ENCODE measurements around the gene GSDMA. TPM values are rescaled to one million over a fixed set of nuclear protein-coding genes. Genes with fewer than 3 reads are reported as not detected.

GSDMA gene
- total RNA-seq, 2 donors from 2014 or later: 1.2 TPM; not detected in 1

GRCh38 chr17:39926135-39926587 lies 36.6 kb upstream of the GSDMA start:
- no peaks in the 10 kb centered on the region for H3K9me3 ChIP-seq
- TF ChIP-seq CTCF (IDR thresholded peaks at IDR 0.05): no peak
- no peak for TF ChIP-seq POLR2A (IDR thresholded peaks at IDR 0.05)
- TF ChIP-seq POLR2AphosphoS5 (IDR thresholded peaks at IDR 0.05): no peak
- peaks cover 3 to 24% of the 10 kb centered on the region in 2 donors for H3K36me3 ChIP-seq
- no peak for DNase-seq (ENCODE audit: low spot score)
- H3K4me1 ChIP-seq (replicated peaks): peaks cover 3% of the 10 kb centered on the region
- peak overlapping the region; percentile 87 to 90 for H3K4me3 ChIP-seq
- no peaks in the 10 kb centered on the region for H3K27me3 ChIP-seq (replicated peaks; ENCODE audit: insufficient read depth)
- WGBS: 31% methylated on average over 4 of the region's 4 CpGs
- H3K27ac ChIP-seq: no peak overlapping the region
- intact Hi-C loops (cut with DNase I): loop anchor here (2.0 kb wide), 1 partner anchor 55 kb away; the partner anchor contains the start of gene PSMD3

GRCh38 chr17:39926588-39927100 lies 36.2 kb upstream of the GSDMA start:
- Histone ChIP-seq H3K27me3 (replicated peaks; ENCODE audit: insufficient read depth) (no peaks in the 10 kb centered on the region), H3K4me3 (peak overlapping the region; percentile 87 to 90), H3K9me3 (no peaks in the 10 kb centered on the region), H3K4me1 (replicated peaks) (peaks cover 3% of the 10 kb centered on the region), H3K36me3 (peaks cover 3 to 21% of the 10 kb centered on the region in 2 donors), H3K27ac (peak overlapping the region; percentile 79 to 90)
- DNase-seq (ENCODE audit: low spot score): no peak
- TF ChIP-seq POLR2AphosphoS5 (IDR thresholded peaks at IDR 0.05) (no peak), POLR2A (IDR thresholded peaks at IDR 0.05) (no peak), CTCF (IDR thresholded peaks at IDR 0.05) (no peak)
- WGBS: 2% methylated on average over 15 of the region's 15 CpGs
- intact Hi-C loops (cut with DNase I): loop anchor here (2.0 kb wide), 1 partner anchor 54 kb away; the partner anchor contains the start of gene PSMD3

GRCh38 chr17:39927101-39927928 lies 35.5 kb upstream of the GSDMA start, which contains the start of the genes LRRC3C and ORMDL3:
TSS of gene LRRC3C (plus strand) at chr17:39927732. CDS start at chr17:39941524, 13,792 bp downstream.
TSS of gene ORMDL3 (minus strand) at chr17:39927601. CDS start at chr17:39924203, 3,398 bp downstream.
- Histone ChIP-seq H3K4me1 (replicated peaks) (peaks cover 3% of the 10 kb centered on the region), H3K27ac (peak within 1 kb of the TSS; percentile 79 to 90), H3K4me3 (peak within 1 kb of the TSS; percentile 87 to 90), H3K27me3 (replicated peaks; ENCODE audit: insufficient read depth) (no peaks in the 10 kb centered on the region), H3K9me3 (no peaks in the 10 kb centered on the region), H3K36me3 (peaks cover 3 to 14% of the 10 kb centered on the region in 2 donors)
- TF ChIP-seq CTCF (IDR thresholded peaks at IDR 0.05): peak in 1 of 4 experiments; percentile 17
- peak; percentile 75 for TF ChIP-seq POLR2A (IDR thresholded peaks at IDR 0.05)
- TF ChIP-seq POLR2AphosphoS5 (IDR thresholded peaks at IDR 0.05): peak; percentile 100
- intact Hi-C loops (cut with DNase I): loop anchor here (2.0 kb wide), 1 partner anchor 53 kb away; the partner anchor contains the start of gene PSMD3
- DNase-seq (ENCODE audit: low spot score): peak; percentile 92
- under 1% methylated on average over 72 of the region's 72 CpGs for WGBS

- TF ChIP-seq CTCF (IDR thresholded peaks at IDR 0.05): no peak
- no peak for TF ChIP-seq POLR2AphosphoS5 (IDR thresholded peaks at IDR 0.05)
- no peak for TF ChIP-seq POLR2A (IDR thresholded peaks at IDR 0.05)
- Histone ChIP-seq H3K4me3 (peak overlapping the region; percentile 87 to 90), H3K36me3 (peaks cover 0 to 6% of the 10 kb centered on the region in 2 donors), H3K4me1 (replicated peaks) (peaks cover 3% of the 10 kb centered on the region), H3K27me3 (replicated peaks; ENCODE audit: insufficient read depth) (no peaks in the 10 kb centered on the region), H3K27ac (peak overlapping the region; percentile 79 to 90), H3K9me3 (no peaks in the 10 kb centered on the region)
- intact Hi-C loops (cut with DNase I): loop anchor here (2.0 kb wide), 1 partner anchor 53 kb away; the partner anchor contains the start of gene PSMD3
- peak; percentile 34 for DNase-seq (ENCODE audit: low spot score)
- WGBS: 21% methylated on average over 17 of the region's 17 CpGs
These were observed 34.6 kb upstream of the GSDMA start for GRCh38 chr17:39927929-39928857.
